HPDE6-E6E7 (cell line): ENCODE results near the gene UROC1.

ENCODE experiments used
- DNase-seq: peaks from one replicate; pipeline ENCODE4 v3.0.0; 2011; ENCODE audit warnings: missing footprints; ENCODE audit errors: extremely low spot score

UROC1 gene

DNA sequence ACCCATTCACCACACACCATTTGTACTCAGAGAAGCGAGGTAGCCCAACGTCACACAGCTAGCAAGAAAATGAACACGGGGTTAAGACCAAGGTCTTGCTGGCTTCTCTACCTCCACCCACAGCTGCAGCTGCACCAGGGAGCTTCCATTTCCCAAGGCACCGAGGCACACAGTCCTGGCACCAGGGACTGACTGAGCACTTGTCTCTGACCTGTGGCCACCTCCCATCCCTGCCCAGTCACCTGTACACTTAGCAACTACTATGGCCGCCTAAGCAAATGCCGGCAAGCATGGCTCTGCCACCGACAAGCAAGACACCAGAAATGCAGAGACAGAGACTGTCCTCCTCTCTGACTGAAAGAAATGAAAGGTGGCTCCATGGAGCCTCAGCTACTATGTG is 57.2 kb downstream of the UROC1 start:
- no peak for DNase-seq

GRCh38 chr3:126459763-126460127 is 57.8 kb downstream of the UROC1 start:
- DNase-seq: no peak

DNA sequence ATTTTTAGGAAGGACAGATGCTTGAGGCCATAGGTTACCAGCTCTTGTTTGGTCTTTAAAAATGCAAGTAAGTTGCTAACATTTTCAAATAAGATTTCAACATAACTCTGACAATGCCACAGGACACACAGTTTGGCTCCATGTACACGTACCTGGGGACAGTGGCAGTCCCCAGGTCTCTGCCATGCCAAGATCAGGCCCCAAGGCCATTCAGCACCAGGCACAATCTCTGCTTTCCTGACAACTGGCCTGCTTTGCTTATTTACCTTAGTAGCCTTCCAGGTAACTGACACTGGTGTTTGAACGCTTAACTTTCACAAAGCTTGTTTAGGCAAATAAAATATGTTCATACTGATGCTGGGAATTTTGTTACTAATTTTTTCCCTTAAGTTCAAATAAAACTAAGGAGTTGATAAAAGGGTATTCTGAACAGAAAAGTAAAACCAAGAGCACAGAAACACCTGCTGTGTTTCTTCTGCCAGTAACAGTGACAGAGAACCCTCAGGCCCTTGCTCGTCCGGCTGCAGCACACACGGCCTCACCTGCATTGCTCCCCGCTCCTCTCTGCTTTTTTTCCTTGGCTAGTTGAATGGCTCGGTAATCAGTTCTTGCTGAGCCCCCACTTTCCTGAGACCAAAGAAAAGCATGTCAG is 58.3 kb downstream of the UROC1 start:
- DNase-seq: no peak

- DNase-seq: no peak
Observed at GRCh38 chr3:126456766-126457388, 60.7 kb downstream of the UROC1 start.

DNA sequence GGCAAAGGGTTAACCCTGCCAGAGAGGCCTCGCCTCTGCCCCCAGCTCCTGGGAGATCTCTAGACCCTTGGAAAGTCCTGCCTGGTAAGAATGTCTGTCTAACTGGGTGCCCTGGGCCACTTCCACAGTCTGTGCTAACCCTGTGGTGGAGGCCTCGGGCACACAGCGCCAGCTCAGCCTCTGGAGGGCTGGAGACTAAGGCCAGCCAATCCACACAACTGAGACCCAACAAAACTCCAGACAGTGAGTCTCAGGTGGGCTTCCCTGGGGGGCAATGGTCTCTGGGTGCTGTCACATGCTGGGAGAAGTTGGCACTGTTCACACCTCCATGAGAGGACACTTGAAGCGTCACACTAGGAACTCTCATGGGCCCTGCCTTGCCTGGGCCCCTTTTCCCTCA is 61.4 kb downstream of the UROC1 start:
- no peak for DNase-seq

GRCh38 chr3:126454437-126455198 is 63.0 kb downstream of the UROC1 start:
- no peak for DNase-seq

DNA sequence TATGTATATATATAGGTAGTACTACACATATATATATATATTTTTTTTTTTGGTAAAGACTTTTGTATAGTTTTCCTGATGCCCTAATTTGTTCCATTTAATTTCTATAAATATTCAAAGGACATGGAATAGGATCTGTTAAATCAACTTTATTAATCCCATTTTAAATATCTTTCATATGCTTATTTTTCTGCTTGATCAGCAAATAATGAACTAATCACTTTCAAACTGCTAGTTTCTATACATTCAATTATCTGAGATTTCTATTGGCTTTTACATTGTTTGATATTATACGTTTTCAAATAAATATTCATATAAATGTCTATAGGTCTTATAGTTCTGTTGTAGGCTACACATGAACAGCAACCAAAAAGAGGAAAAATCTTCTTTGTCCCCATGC is 63.5 kb downstream of the UROC1 start:
- DNase-seq: no peak

- DNase-seq: no peak
Observed at GRCh38 chr3:126452213-126452612, 65.4 kb downstream of the UROC1 start.

DNA sequence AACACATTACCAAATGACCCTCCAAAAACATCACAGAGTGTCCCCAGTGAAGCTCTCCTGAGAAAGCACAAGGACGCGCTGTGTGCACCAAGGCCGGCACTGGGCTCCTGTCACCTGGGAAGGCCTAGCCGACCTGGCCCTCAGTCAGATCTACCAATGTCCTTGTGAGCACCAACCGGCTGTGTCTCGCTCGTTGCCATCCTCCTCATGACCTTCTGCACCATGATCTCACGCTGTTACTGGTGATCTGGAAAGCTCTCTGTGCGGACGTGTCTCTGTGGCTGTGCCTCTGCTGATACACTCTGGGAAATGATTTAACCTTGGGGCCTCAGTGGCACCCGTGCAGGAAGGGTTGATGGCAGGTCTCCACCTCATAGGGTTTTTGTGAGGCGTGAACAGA is 66.1 kb downstream of the UROC1 start:
- no peak for DNase-seq

DNA sequence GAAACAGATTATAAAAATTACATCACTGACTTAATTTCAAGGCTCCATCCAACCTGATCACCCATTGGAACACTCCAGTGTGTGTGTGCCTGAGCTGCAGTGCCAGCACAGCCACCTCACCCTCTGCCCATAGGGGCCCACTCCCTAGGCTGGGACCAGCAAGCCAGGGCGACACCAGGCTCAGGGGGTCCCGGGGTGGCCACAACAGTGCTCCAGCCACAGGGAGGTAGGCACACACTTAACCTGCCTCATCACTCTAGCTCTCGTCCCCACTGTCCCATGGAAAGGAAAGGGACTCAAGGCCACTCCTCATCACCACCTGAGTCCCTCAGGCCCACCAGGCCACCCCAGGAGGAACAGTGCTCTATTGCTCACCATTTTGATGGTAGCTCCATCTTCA is 66.8 kb downstream of the UROC1 start:
- no peak for DNase-seq

DNA sequence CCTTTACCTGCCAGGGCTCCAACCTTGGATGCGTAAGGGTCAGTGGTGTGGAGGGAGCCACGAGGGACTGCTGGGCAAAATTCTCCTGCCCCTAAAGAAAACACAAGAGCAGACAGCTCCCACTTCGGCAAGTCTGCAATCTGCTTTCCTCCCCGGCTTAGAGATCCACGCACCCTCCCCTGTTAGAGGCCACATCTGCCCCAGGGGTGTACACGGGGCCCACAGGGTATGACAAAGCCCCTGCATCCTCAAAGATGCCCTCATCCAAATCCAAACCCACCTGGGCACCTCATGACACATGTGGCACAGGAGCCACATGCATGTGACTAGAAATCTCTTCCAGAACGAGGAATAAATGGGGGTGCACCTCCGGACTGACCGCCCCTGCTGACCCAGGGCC is 67.4 kb downstream of the UROC1 start:
- DNase-seq: no peak

DNA sequence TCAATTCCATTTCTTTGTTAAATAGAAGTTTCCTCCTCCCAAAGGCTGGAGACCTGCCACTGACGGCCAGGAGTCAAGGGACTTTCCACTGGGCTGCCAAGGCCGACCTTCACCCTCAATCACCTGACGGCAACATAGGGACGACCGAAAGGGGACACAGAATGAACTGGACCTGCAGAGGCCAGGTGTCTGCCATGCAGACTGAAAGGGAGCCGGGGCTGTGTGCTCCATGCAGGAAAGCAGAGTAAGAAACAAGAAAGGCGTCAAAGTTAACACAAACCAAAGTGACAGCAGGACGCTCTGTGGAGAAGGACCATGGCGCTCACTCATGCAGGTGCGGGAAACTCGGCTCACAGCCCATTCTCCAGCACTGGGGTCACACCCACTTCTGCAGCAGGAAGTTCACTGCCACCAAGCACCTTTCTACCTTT is 67.9 kb downstream of the UROC1 start:
- DNase-seq: no peak

GRCh38 chr3:126448893-126449180 is 68.7 kb downstream of the UROC1 start:
- no peak for DNase-seq

- DNase-seq: no peak
Observed at GRCh38 chr3:126448136-126448892, 69.3 kb downstream of the UROC1 start.

DNA sequence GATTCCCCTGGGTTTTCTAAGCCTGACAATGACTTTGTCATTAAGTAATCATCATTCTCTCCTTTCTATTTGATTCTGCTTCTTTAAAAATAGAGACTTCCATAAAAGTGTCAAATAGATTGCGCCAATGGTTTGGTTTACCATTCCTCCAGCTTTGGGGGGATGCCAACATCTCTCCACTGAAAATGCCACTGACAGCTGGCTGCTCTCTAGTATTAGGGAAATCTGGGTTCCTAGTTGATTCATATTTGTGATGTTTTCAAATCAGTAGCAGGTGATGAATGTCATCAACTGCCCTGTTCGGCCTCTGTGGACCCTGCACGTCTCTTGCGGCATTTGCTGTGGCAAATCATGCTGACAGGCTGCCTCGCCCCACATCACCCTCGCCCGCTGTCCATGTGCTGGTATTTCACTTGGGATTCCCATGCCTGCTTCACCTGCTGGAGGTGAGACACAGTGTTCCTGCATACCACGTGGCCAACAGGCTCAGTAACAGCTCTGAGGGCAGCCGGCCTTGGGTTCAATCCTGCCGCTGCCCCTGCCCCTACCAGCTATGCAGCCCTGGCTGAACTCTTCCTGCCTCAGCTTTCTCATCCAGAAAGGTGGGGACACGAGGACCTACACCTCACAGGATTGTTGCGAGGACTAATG is 70.0 kb downstream of the UROC1 start:
- no peak for DNase-seq

DNA sequence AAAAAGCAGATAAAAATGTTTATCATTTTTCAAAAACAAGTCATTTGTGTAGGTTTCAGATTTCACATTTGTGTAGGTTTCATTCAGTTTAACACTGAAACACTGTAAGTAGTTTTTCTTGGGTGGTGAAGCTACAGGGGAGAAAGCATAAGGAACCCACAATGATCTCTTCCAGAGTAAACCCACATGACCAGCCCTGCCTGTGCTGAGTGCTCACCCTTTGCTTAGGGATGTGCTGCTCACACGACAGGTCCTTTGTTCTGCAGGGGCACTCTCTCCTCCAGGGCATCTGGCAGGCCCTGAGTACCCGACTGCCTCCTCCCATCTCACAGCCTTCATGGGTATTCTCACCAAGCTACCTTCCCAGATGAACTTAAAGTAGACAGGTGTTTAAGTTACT is 70.8 kb downstream of the UROC1 start:
- DNase-seq: no peak

- no peak for DNase-seq
Observed at GRCh38 chr3:126446301-126446700, 71.3 kb downstream of the UROC1 start.

DNA sequence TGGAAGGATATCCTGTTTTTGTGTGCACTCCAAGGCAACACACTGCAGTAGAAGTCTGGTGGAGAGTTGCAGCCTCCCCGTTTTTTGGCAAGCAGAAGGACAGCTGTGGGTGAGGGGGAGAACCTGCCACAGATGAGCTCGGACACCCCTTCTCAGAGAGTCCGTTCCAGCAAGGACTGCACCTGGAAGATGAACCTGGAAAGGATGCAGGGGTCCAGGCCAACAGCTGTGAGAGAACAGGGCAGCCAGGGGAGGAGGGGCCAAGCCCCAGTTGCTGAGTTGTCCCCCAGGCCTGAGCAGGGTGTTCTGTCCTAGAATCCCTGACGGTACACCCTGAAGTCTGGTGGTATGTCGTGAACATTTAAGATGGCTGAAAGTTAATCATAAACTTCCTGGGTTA is 72.1 kb downstream of the UROC1 start:
- DNase-seq: no peak

- DNase-seq: no peak
Observed at GRCh38 chr3:126442856-126443242, 74.7 kb downstream of the UROC1 start.

GRCh38 chr3:126442094-126442855 is 75.3 kb downstream of the UROC1 start:
- no peak for DNase-seq

DNA sequence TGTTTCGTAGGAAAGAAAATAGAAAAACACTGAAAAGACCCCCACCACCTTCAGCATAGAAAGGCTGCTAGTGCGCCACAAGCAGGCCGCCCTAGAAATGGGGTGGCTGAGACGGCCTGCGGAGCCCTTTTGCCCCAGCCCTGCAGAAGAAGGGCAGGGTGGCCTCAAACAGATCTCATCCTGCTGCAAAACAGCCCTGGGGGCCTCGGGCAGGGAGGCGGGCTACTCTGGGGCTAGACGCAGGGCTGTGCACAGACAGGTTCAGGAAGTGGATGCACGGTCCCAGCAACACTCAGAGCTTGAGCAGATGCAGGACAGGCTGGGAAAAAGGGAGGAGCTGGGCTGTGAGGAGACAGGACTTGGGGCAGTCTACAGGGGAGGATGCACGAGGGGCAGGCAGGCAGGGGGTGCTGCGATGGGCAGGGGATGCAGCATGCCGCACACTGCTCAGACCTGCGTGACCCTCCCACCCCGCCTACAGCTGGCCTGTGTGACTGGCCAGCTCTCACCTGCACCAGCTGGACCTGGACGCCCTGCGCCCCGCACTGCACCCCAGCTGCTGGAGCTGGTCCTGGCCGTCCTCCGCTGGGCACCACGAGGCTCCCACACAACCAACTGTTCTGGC is 76.2 kb downstream of the UROC1 start:
- no peak for DNase-seq
